Activated T-cell treated with anti-CD3 and anti-CD28 coated beads for 4 hours (primary cell): ENCODE results near the gene MYO9A.

Experiments used
- DNase-seq: peaks from one replicate; pipeline ENCODE4 v3.0.0-alpha.2; 2020

The MYO9A gene

GRCh38 chr15:72118017-72118978, at the start of gene MYO9A, which contains the start of gene SENP8:
Gene MYO9A (minus strand): TSS chr15:72118150. CDS start chr15:72046563, 71,587 bp downstream.
Gene SENP8 (plus strand): TSS chr15:72118403. CDS start chr15:72139624, 21,221 bp downstream.
- peak; percentile 100 for DNase-seq

GRCh38 chr15:72167445-72167844, 49.5 kb upstream of the MYO9A start:
- DNase-seq = no peak

GRCh38 chr15:72166716-72167417, 48.9 kb upstream of the MYO9A start:
- no peak for DNase-seq

GRCh38 chr15:72163719-72164118, 45.8 kb upstream of the MYO9A start:
- no peak for DNase-seq

GRCh38 chr15:72162569-72162968, 44.6 kb upstream of the MYO9A start:
- DNase-seq = no peak

- no peak for DNase-seq
These were observed 43.6 kb upstream of the MYO9A start for GRCh38 chr15:72161361-72162132.

GRCh38 chr15:72160696-72161245, 42.8 kb upstream of the MYO9A start:
- no peak for DNase-seq

GRCh38 chr15:72156928-72157327, 39.0 kb upstream of the MYO9A start:
- DNase-seq = no peak

GRCh38 chr15:72155635-72156616, 38.0 kb upstream of the MYO9A start:
- peak; percentile 81 for DNase-seq

- no peak for DNase-seq
These were observed 37.2 kb upstream of the MYO9A start for GRCh38 chr15:72155003-72155621.

GRCh38 chr15:72154316-72154715, 36.4 kb upstream of the MYO9A start:
- DNase-seq = no peak

- no peak for DNase-seq
These were observed 35.5 kb upstream of the MYO9A start for GRCh38 chr15:72153269-72154000.

GRCh38 chr15:72147418-72147817, 29.5 kb upstream of the MYO9A start:
- no peak for DNase-seq

GRCh38 chr15:72146934-72147333, 29.0 kb upstream of the MYO9A start:
- no peak for DNase-seq

GRCh38 chr15:72146221-72146620, 28.3 kb upstream of the MYO9A start:
- no peak for DNase-seq

GRCh38 chr15:72141171-72142084, 23.5 kb upstream of the MYO9A start:
- DNase-seq = no peak

GRCh38 chr15:72140088-72140487, 22.1 kb upstream of the MYO9A start:
- DNase-seq = no peak

- no peak for DNase-seq
These were observed 21.7 kb upstream of the MYO9A start for GRCh38 chr15:72139667-72140066.
